H1 (cell line): ENCODE data around the gene RYK. TPM values are rescaled to one million over a fixed set of nuclear protein-coding genes. Genes with fewer than 3 reads are reported as not detected.

ENCODE experiments used
- CTCF ChIA-PET: fragments of 300-600 bp; sonication (Branson Sonifier 250); formaldehyde crosslinking; loops from one replicate; lab custom pipeline; 2021; ENCODE audit not compliant: partially characterized antibody; lab: Charles Lee
- POLR2A ChIA-PET: fragments of 300-600 bp; sonication (Branson Sonifier 250); formaldehyde crosslinking; loops from one replicate; lab custom pipeline; 2021; ENCODE audit warnings: inconsistent platforms; ENCODE audit not compliant: partially characterized antibody; lab: Charles Lee
- DNase-seq, 2 experiments: peaks; one replicate each; pipeline versions ENCODE4 v3.0.0 to v3.0.0-alpha.2; 2010 to 2022; ENCODE audit warnings: low spot score in 2 of 2, low read depth in 1 of 2, mixed read lengths in 1 of 2
- FAIRE-seq: peaks from 2 replicates; lab custom pipeline; 2011; peaks lifted over from hg19 to GRCh38; lab: Jason Lieb, UNC
- H2AFZ ChIP-seq: 2 replicates; pipeline ENCODE4 v1.8.1; 2012; ENCODE audit warnings: low read length, inconsistent platforms
- H2AK5ac ChIP-seq: 2 replicates; pipeline ENCODE4 v1.6.1; 2013; ENCODE audit warnings: low read depth, low read length
- H2BK120ac ChIP-seq: replicated peaks from 2 replicates; pipeline ENCODE3; 2013; ENCODE audit warnings: low read depth, low read length, inconsistent platforms
- H2BK12ac ChIP-seq: 2 replicates; pipeline ENCODE4 v1.6.1; 2013; ENCODE audit warnings: low read depth, low read length
- H2BK15ac ChIP-seq: 2 replicates; pipeline ENCODE4 v1.6.1; 2013; ENCODE audit warnings: low read length
- H2BK20ac ChIP-seq: 2 replicates; pipeline ENCODE4 v1.6.1; 2013; ENCODE audit warnings: low read length
- H2BK5ac ChIP-seq: 2 replicates; pipeline ENCODE4 v1.6.1; 2013; ENCODE audit warnings: low read depth, low read length
- H3K14ac ChIP-seq: 2 replicates; pipeline ENCODE4 v1.6.1; 2013; ENCODE audit warnings: inconsistent platforms; ENCODE audit not compliant: insufficient read length
- H3K18ac ChIP-seq: 2 replicates; pipeline ENCODE4 v1.6.1; 2013; ENCODE audit warnings: low read length; ENCODE audit errors: extremely low read depth
- H3K23ac ChIP-seq: 2 replicates; pipeline ENCODE4 v1.6.1; 2013; ENCODE audit warnings: inconsistent platforms; ENCODE audit not compliant: insufficient read length
- H3K23me2 ChIP-seq: 2 replicates; pipeline ENCODE4 v1.6.1; 2013; ENCODE audit warnings: low read depth, low read length
- H3K27ac ChIP-seq: 2 replicates; pipeline ENCODE4 v1.6.1; 2011; ENCODE audit warnings: low read depth, low read length, inconsistent platforms
- H3K27me3 ChIP-seq, 4 experiments: replicated peaks in 1 of 4; 1 replicate in 1 of 4; 2 replicates in 3 of 4; pipeline versions ENCODE4 v1.6.1 to v1.8.1; 2011 to 2013; ENCODE audit warnings: low read length in 3 of 4, mild to moderate bottlenecking in 3 of 4, inconsistent platforms in 2 of 4, mixed read lengths in 2 of 4, moderate library complexity in 1 of 4; ENCODE audit not compliant: control insufficient read depth in 3 of 4, insufficient read depth in 3 of 4; ENCODE audit errors: extremely low read depth in 1 of 4
- H3K36me3 ChIP-seq, 4 experiments: 2 replicates each; pipeline versions ENCODE4 v1.6.1 to v1.8.1; 2011 to 2013; ENCODE audit warnings: mild to moderate bottlenecking in 4 of 4, low read length in 3 of 4, moderate library complexity in 2 of 4, control low read depth in 1 of 4, inconsistent platforms in 1 of 4; ENCODE audit not compliant: insufficient read depth in 4 of 4, control insufficient read depth in 2 of 4
- H3K4ac ChIP-seq: replicated peaks from 2 replicates; pipeline ENCODE3; 2013; ENCODE audit warnings: low read length, low read depth, mixed read lengths, inconsistent platforms; ENCODE audit not compliant: insufficient read length
- H3K4me1 ChIP-seq, 4 experiments: replicated peaks in 1 of 4; 1 replicate in 1 of 4; 2 replicates in 3 of 4; pipeline versions ENCODE4 v1.6.1 to v1.8.1; 2011 to 2013; ENCODE audit warnings: low read length in 3 of 4, inconsistent platforms in 2 of 4, mixed read lengths in 1 of 4; ENCODE audit not compliant: insufficient read depth in 4 of 4, control insufficient read depth in 3 of 4
- H3K4me2 ChIP-seq, 2 experiments: 2 replicates each; pipeline versions ENCODE4 v1.6.1 to v1.8.1; 2011 to 2013; ENCODE audit warnings: low read depth in 2 of 2, low read length in 2 of 2, control low read depth in 1 of 2, inconsistent platforms in 1 of 2, mild to moderate bottlenecking in 1 of 2; ENCODE audit not compliant: insufficient read depth in 1 of 2
- H3K4me3 ChIP-seq, 4 experiments: fragments of 200-600, 300-600 bp in 1 of 4; sonication (generic), shearing (Covaris generic), sonication (Bioruptor Twin) in 1 of 4; 2 replicates each; pipeline versions ENCODE4 v1.5.1 to v1.8.1; 2011 to 2016; ENCODE audit warnings: low read length in 4 of 4, low read depth in 3 of 4, control low read depth in 2 of 4, inconsistent platforms in 2 of 4, mild to moderate bottlenecking in 2 of 4, mixed read lengths in 1 of 4, moderate library complexity in 1 of 4; ENCODE audit not compliant: insufficient read depth in 2 of 4; ENCODE audit errors: extremely low read depth in 1 of 4
- H3K56ac ChIP-seq: replicated peaks from 2 replicates; pipeline ENCODE3; 2013; ENCODE audit warnings: low read depth, mild to moderate bottlenecking, mixed read lengths, low read length, inconsistent platforms; ENCODE audit not compliant: insufficient read length
- H3K79me1 ChIP-seq: 2 replicates; pipeline ENCODE4 v1.6.1; 2013; ENCODE audit warnings: low read depth, low read length, control low read depth
- H3K79me2 ChIP-seq, 2 experiments: 2 replicates each; pipeline versions ENCODE4 v1.6.1 to v1.8.1; 2012 to 2013; ENCODE audit warnings: low read length in 2 of 2, mild to moderate bottlenecking in 2 of 2, inconsistent platforms in 1 of 2; ENCODE audit not compliant: insufficient read depth in 2 of 2, control insufficient read depth in 1 of 2
- H3K9ac ChIP-seq, 4 experiments: replicated peaks in 1 of 4; 1 replicate in 1 of 4; 2 replicates in 3 of 4; pipeline versions ENCODE4 v1.6.1 to v1.8.1; 2011 to 2013; ENCODE audit warnings: low read depth in 3 of 4, low read length in 3 of 4, control low read depth in 2 of 4, mild to moderate bottlenecking in 2 of 4, moderate library complexity in 2 of 4, inconsistent platforms in 1 of 4; ENCODE audit errors: extremely low read depth in 1 of 4
- H3K9me3 ChIP-seq, 2 experiments: 2 replicates each; pipeline versions ENCODE4 v1.6.1 to v1.8.1; 2012 to 2013; ENCODE audit warnings: mild to moderate bottlenecking in 2 of 2, moderate library complexity in 2 of 2, control low read depth in 1 of 2, inconsistent platforms in 1 of 2, low read depth in 1 of 2, low read length in 1 of 2, mixed read lengths in 1 of 2; ENCODE audit not compliant: insufficient read depth in 2 of 2
- H4K20me1 ChIP-seq, 2 experiments: replicated peaks in 1 of 2; 2 replicates each; pipeline versions ENCODE3 to v1.8.1; 2011 to 2013; ENCODE audit warnings: inconsistent platforms in 2 of 2, low read length in 2 of 2, mild to moderate bottlenecking in 1 of 2; ENCODE audit not compliant: insufficient read depth in 2 of 2, control insufficient read depth in 1 of 2
- H4K5ac ChIP-seq: 2 replicates; pipeline ENCODE4 v1.6.1; 2013; ENCODE audit warnings: low read length, low read depth, mixed read lengths, inconsistent platforms; ENCODE audit not compliant: insufficient read length
- H4K8ac ChIP-seq: 2 replicates; pipeline ENCODE4 v1.8.0; 2013; ENCODE audit warnings: mild to moderate bottlenecking, moderate library complexity, low read length, inconsistent platforms; ENCODE audit not compliant: insufficient read depth; ENCODE audit errors: extremely low read depth
- H4K91ac ChIP-seq: replicated peaks from 2 replicates; pipeline ENCODE3; 2013; ENCODE audit warnings: low read length, mixed read lengths, inconsistent platforms; ENCODE audit not compliant: insufficient read length
- ASH2L ChIP-seq: fragments of 200-600, 300-600 bp; sonication (generic); IDR thresholded peaks from one replicate; pipeline ENCODE4 v1.7.1; 2017; ENCODE audit warnings: low read length
- CBX5 ChIP-seq: fragments of 300-800, 300-1000 bp; sonication (generic); IDR thresholded peaks from 2 replicates; pipeline ENCODE4 v1.7.1; 2016; ENCODE audit warnings: antibody characterized with exemption, low read length, low read depth
- CBX8 ChIP-seq: fragments of 300-800, 300-1000 bp; sonication (generic); IDR thresholded peaks from 2 replicates; pipeline ENCODE4 v1.7.1; 2016; ENCODE audit warnings: low read depth, low read length, borderline replicate concordance
- CTCF ChIP-seq, 3 experiments: IDR thresholded peaks; 1 replicate in 2 of 3; 2 replicates in 1 of 3; pipeline versions ENCODE4 v1.5.1 to v1.6.1; 2011; ENCODE audit warnings: low read length in 3 of 3, mild to moderate bottlenecking in 3 of 3, inconsistent platforms in 2 of 3, low read depth in 1 of 3, moderate library complexity in 1 of 3; ENCODE audit not compliant: insufficient read depth in 1 of 3; ENCODE audit errors: control extremely low read depth in 1 of 3
- EGR1 ChIP-seq: IDR thresholded peaks from 2 replicates; pipeline ENCODE4 v1.6.1; 2011; ENCODE audit warnings: low read depth, low read length, borderline replicate concordance
- KDM4A ChIP-seq: IDR thresholded peaks from one replicate; pipeline ENCODE4 v1.7.1; 2012; ENCODE audit warnings: low read depth, mild to moderate bottlenecking, moderate library complexity, low read length, inconsistent platforms; ENCODE audit not compliant: severe bottlenecking
- SAP30 ChIP-seq: fragments of 300-600 bp; sonication (generic); IDR thresholded peaks from 2 replicates; pipeline ENCODE4 v1.7.1; 2012; ENCODE audit warnings: low read length, moderate library complexity, mild to moderate bottlenecking, inconsistent platforms; ENCODE audit not compliant: insufficient read depth, insufficient replicate concordance
- SIN3A ChIP-seq, 2 experiments: IDR thresholded peaks in 1 of 2; conservative IDR thresholded peaks in 1 of 2; 2 replicates each; pipeline ENCODE4 v1.6.1; 2011 to 2012; ENCODE audit warnings: low read length in 2 of 2, improper control_type of control experiment in 1 of 2, low read depth in 1 of 2, mild to moderate bottlenecking in 1 of 2
- SIRT6 ChIP-seq: IDR thresholded peaks from one replicate; pipeline ENCODE4 v1.7.1; 2012; ENCODE audit warnings: low read length, inconsistent platforms
- SP2 ChIP-seq: IDR thresholded peaks from 2 replicates; pipeline ENCODE4 v1.6.1; 2012; ENCODE audit warnings: mild to moderate bottlenecking, low read length, inconsistent platforms
- TCF12 ChIP-seq: IDR thresholded peaks from 2 replicates; pipeline ENCODE4 v1.6.1; 2011; ENCODE audit warnings: low read depth, mild to moderate bottlenecking, low read length
- ZNF274 ChIP-seq: IDR thresholded peaks from 2 replicates; pipeline ENCODE4 v1.7.0; 2012; ENCODE audit warnings: low read length, borderline replicate concordance; ENCODE audit errors: extremely low read depth
- WGBS, 2 experiments: shearing (Covaris generic) in 1 of 2; methylation state at CpG; one replicate each; pipeline versions ENCODE4 v1.1.6 to v1.1.7; 2013 to 2015; ENCODE audit warnings: low lambda C conversion rate in 2 of 2, mixed read lengths in 2 of 2, inconsistent platforms in 1 of 2, low coverage in 1 of 2, missing lambda C conversion rate in 1 of 2; ENCODE audit not compliant: insufficient replicate concordance in 2 of 2, insufficient coverage in 1 of 2, insufficient read length in 1 of 2; ENCODE audit errors: extremely low coverage in 1 of 2, missing lambda C conversion rate in 1 of 2; 5-methylcytosine and 5-hydroxymethylcytosine counted together
- polyA plus RNA-seq, 7 experiments: library from polyadenylated mRNA; depleted of rRNA in 3 of 7; stranded (reverse) in 5 of 7; unstranded in 2 of 7; fragments of >200 nt in 5 of 7; fragments of 200-250 nt in 2 of 7; gene quantifications; 1 replicate in 5 of 7; 2 replicates in 1 of 7; 4 replicates in 1 of 7; pipeline versions ENCODE4 v1.2.1 to v1.2.3, GENCODE V29; 2011 to 2013; ENCODE audit warnings: missing spikeins in 2 of 7, mixed read lengths in 2 of 7
- total RNA-seq: library from RNA; stranded (reverse); fragmentation: NEBNext Ultra II Directional; extraction: Animal tissue kit (Norgen Biotek cat#: 25700); gene quantifications from 2 replicates; pipeline ENCODE4 v1.2.1, GENCODE V29; 2021

RYK gene
- total and polyA plus RNA-seq, 2 of the 8 experiments (the other 6 are each of a cell fraction or from before 2014, with no cell fraction given) = 30.5 to 63.8 TPM

- Histone ChIP-seq H3K27me3 (no peaks in the 10 kb centered on the region), H3K9ac (no peak overlapping the region), H3K4me2 (no peak overlapping the region), H3K4me3 (no peak overlapping the region), H3K56ac (no peak overlapping the region), H3K27ac (no peak overlapping the region), H2AFZ (no peak overlapping the region), H3K14ac (no peak overlapping the region), H2BK5ac (no peak overlapping the region), H3K23ac (no peak overlapping the region), H3K18ac (no peak overlapping the region), H2BK120ac (no peak overlapping the region), H2BK20ac (no peak overlapping the region), H4K5ac (no peak overlapping the region), H4K8ac (no peak overlapping the region), H3K9me3 (no peaks in the 10 kb centered on the region), H3K23me2 (no peaks in the 10 kb centered on the region), H3K79me2 (no peaks in the 10 kb centered on the region), H2BK15ac (no peak overlapping the region), H3K79me1 (no peaks in the 10 kb centered on the region; the same call in 1 of the 2 replicates), H3K4me1 (no peaks in the 10 kb centered on the region), H4K91ac (no peak overlapping the region), H2BK12ac (no peak overlapping the region), H2AK5ac (no peak overlapping the region), H3K36me3 (peaks cover 0 to 8% (median 0%) of the 10 kb centered on the region in 4 experiments; a peak in 2 of 8 replicates), H4K20me1 (peaks cover 0 to 2% of the 10 kb centered on the region in 2 experiments), H3K4ac (no peak overlapping the region)
- no peak for DNase-seq
- ChIA-PET CTCF (interaction anchor here (1.2 to 2.6 kb wide), 5 partner anchors 10 to 219 kb away, joined by 3 to 16 read pairs (median 6); no protein-coding TSS in a partner anchor), POLR2A (interaction anchor here (0.8 kb wide), 1 partner anchor 14 kb away, joined by 3 read pairs; no protein-coding TSS in a partner anchor)
- FAIRE-seq = no peak
- 87% methylated on average over 2 of the region's 2 CpGs; no CpG with 5 or more reads in 1 of the 2 experiments for WGBS, 2 experiments
- TF ChIP-seq SAP30 (no peak), EGR1 (no peak), CTCF (IDR thresholded peaks at IDR 0.05; ENCODE audit: control extremely low read depth in 1 of 3, insufficient read depth in 1 of 3, low read depth in 1 of 3, low read length in 3 of 3) (no peak), ASH2L (no peak), CBX5 (no peak), CBX8 (no peak), SIRT6 (no peak), TCF12 (no peak), KDM4A (no peak), ZNF274 (no peak), SIN3A (conservative IDR thresholded peaks at IDR 0.05 in 1 of 2, IDR thresholded peaks at IDR 0.05 in 1 of 2; ENCODE audit: low read depth in 1 of 2, low read length in 2 of 2) (no peak), SP2 (no peak)
Observed at GRCh38 chr3:134149286-134149685, 101.4 kb downstream of the RYK start.
